ENCODE results near the gene DOHH. TPM values are rescaled to one million over a fixed set of nuclear protein-coding genes. Genes with fewer than 3 reads are reported as not detected.
"Not testable (repeated sequence)": the region's sequence is repeated elsewhere in the genome, so short reads cannot be mapped to it uniquely, and the experiment has no call there.

Gene DOHH
- total and polyA plus RNA-seq, 7 donors, result 7.2 to 22.5 (median 16.9) TPM

DNA sequence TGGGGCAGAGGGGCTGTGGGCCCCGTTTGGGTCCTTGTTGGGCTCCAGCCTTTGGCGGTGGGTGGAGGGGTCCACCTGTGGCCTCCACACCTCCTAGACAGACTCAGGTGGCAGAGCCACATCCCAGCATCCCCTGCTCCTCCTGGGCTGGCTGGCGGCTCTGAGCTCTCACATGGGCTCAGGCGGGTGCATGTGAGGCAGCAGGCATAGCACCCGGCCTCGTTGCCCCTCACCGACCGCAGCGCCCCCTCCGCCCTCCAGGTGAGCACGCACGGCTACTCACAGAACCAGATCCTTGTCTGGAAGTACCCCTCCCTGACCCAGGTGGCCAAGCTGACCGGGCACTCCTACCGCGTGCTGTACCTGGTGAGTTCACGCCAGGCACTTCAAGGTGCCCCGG is 32.6 kb upstream of the DOHH start:
- Histone ChIP-seq H3K27me3 (no peaks in the 10 kb centered on the region), H3K9me3 (no peaks in the 10 kb centered on the region), H3K4me1 (peaks cover 0 to 4% (median 0%) of the 10 kb centered on the region in 4 donors), H3K4me3 (no peak overlapping the region), H3K27ac (no peak overlapping the region), H3K36me3 (peaks cover 27 to 64% (median 45%) of the 10 kb centered on the region in 4 donors)
- intact Hi-C loops (cut with DNase I), result no loop called here
- TF ChIP-seq POLR2AphosphoS5 (IDR thresholded peaks at IDR 0.05), result no peak
- no peak for TF ChIP-seq POLR2A (IDR thresholded peaks at IDR 0.05)
- TF ChIP-seq EP300 (IDR thresholded peaks at IDR 0.05), result no peak
- TF ChIP-seq, protein P1, sequence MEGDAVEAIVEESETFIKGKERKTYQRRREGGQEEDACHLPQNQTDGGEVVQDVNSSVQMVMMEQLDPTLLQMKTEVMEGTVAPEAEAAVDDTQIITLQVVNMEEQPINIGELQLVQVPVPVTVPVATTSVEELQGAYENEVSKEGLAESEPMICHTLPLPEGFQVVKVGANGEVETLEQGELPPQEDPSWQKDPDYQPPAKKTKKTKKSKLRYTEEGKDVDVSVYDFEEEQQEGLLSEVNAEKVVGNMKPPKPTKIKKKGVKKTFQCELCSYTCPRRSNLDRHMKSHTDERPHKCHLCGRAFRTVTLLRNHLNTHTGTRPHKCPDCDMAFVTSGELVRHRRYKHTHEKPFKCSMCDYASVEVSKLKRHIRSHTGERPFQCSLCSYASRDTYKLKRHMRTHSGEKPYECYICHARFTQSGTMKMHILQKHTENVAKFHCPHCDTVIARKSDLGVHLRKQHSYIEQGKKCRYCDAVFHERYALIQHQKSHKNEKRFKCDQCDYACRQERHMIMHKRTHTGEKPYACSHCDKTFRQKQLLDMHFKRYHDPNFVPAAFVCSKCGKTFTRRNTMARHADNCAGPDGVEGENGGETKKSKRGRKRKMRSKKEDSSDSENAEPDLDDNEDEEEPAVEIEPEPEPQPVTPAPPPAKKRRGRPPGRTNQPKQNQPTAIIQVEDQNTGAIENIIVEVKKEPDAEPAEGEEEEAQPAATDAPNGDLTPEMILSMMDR (IDR thresholded peaks at IDR 0.05), result no peak
- DNase-seq, result no peak
- WGBS, 2 donors, result 90 to 96% methylated on average over 17 of the region's 17 CpGs

DNA sequence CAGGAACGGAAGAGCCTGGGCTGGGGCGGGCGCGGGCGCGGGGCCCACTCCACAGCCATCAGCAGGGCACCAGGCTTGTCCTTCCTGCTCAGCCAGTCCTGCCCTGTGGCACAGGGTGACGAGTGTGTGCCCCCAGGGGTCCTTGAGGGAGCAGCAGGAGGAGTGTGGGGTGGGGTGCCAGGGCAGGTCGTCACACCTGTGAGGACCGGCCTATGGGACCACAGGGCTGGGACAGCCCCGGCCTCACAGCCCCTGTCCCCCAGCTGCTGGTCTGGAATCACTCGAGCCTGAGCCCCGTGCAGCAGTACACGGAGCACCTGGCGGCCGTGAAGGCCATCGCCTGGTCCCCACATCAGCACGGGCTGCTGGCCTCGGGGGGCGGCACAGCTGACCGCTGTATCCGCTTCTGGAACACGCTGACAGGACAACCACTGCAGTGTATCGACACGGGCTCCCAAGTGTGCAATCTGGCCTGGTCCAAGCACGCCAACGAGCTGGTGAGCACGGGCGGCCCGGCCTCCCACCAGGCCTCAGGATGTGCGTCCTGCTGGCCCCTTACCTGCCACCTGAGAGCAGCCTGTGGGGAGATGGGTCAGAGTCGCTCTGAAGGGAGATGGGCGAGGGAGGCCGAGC is 31.8 kb upstream of the DOHH start:
- Histone ChIP-seq H3K36me3 (peaks cover 27 to 72% (median 53%) of the 10 kb centered on the region in 4 donors), H3K4me3 (no peak overlapping the region), H3K27me3 (no peaks in the 10 kb centered on the region), H3K27ac (no peak overlapping the region), H3K4me1 (peaks cover 0 to 4% (median 0%) of the 10 kb centered on the region in 4 donors), H3K9me3 (no peaks in the 10 kb centered on the region)
- intact Hi-C loops (cut with DNase I), result no loop called here
- WGBS, 2 donors, result 95 to 96% methylated on average over 33 of the region's 33 CpGs
- TF ChIP-seq EP300 (IDR thresholded peaks at IDR 0.05) (no peak), POLR2AphosphoS5 (IDR thresholded peaks at IDR 0.05) (no peak), POLR2A (IDR thresholded peaks at IDR 0.05) (no peak)
- TF ChIP-seq, protein P1 (IDR thresholded peaks at IDR 0.05), result no peak
- no peak for DNase-seq

DNA sequence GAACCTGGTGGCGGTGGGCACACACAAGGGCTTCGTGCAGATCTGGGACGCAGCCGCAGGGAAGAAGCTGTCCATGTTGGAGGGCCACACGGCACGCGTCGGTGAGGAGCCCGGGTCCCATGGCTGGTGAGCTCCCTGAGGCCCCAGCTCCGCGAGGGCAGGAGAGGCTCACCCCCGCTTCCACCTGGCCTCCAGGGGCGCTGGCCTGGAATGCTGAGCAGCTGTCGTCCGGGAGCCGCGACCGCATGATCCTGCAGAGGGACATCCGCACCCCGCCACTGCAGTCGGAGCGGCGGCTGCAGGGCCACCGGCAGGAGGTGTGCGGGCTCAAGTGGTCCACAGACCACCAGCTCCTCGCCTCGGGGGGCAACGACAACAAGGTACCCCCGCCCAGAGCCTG is 31.2 kb upstream of the DOHH start:
- H3K4me1 ChIP-seq, result no peaks in the 10 kb centered on the region
- H3K9me3 ChIP-seq, result no peaks in the 10 kb centered on the region
- H3K4me3 ChIP-seq, result no peak overlapping the region
- intact Hi-C loops (cut with DNase I), result no loop called here
- DNase-seq, result no peak
- H3K27ac ChIP-seq, result no peak overlapping the region
- peaks cover 27 to 77% (median 58%) of the 10 kb centered on the region in 4 donors for H3K36me3 ChIP-seq
- TF ChIP-seq EP300 (IDR thresholded peaks at IDR 0.05) (no peak), POLR2A (IDR thresholded peaks at IDR 0.05) (no peak), POLR2AphosphoS5 (IDR thresholded peaks at IDR 0.05) (no peak)
- TF ChIP-seq, protein P1 (IDR thresholded peaks at IDR 0.05), result no peak
- H3K27me3 ChIP-seq, result no peaks in the 10 kb centered on the region
- WGBS, 2 donors, result 95 to 96% methylated on average over 29 of the region's 29 CpGs

DNA sequence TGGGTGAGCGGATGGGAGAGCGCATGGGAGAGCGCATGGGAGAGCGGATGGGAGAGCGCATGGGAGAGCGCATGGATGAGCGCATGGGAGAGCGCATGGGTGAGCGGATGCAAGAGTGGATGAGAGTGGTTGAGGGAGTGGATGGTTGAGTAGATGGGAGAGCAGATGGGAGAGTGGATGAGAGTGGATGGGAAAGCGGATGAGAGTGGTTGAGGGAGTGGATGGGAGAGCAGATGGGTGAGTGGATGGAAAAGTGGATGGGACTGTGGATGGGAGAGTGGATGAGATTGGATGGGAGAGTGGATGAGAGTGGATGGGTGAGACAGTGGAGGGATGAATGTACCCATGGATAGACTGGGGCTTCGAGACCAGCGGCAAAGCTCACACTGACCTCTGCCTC is 29.9 kb upstream of the DOHH start:
- WGBS, 2 donors, result 98% methylated on average over 12 of the region's 12 CpGs
- intact Hi-C loops (cut with DNase I), result no loop called here
- H3K9me3 ChIP-seq, result no peaks in the 10 kb centered on the region

DNA sequence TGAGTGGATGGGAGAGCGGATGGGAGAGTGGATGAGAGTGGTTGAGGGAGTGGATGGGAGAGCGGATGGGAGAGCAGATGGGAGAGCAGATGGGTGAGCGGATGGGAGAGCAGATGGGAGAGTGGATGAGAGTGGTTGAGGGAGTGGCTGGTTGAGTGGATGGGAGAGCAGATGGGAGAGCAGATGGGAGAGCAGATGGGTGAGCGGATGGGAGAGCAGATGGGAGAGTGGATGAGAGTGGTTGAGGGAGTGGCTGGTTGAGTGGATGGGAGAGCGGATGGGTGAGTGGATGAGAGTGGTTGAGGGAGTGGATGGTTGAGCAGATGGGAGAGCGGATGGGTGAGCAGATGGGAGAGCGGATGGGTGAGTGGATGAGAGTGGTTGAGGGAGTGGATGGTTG is 28.8 kb upstream of the DOHH start:
- H3K4me1 ChIP-seq; H3K9me3 ChIP-seq; intact Hi-C loops (cut with DNase I); H3K4me3 ChIP-seq; H3K27me3 ChIP-seq; DNase-seq; H3K27ac ChIP-seq: not testable (repeated sequence)
- WGBS, 2 donors, result 98% methylated on average over 7 of the region's 7 CpGs
- H3K36me3 ChIP-seq, result peaks cover 45 to 79% (median 58%) of the 10 kb centered on the region in 4 donors

More for the DNA sequence above, 29.9 kb upstream of the DOHH start:
- DNase-seq, result no peak
- no peak overlapping the region for H3K4me3 ChIP-seq
- H3K36me3 ChIP-seq, result peaks cover 38 to 80% (median 64%) of the 10 kb centered on the region in 4 donors
- TF ChIP-seq, protein P1 (IDR thresholded peaks at IDR 0.05), result no peak
- TF ChIP-seq POLR2A (IDR thresholded peaks at IDR 0.05) (no peak), EP300 (IDR thresholded peaks at IDR 0.05) (no peak)
- H3K27me3 ChIP-seq, result no peaks in the 10 kb centered on the region
- no peak overlapping the region for H3K27ac ChIP-seq
- H3K4me1 ChIP-seq, result no peaks in the 10 kb centered on the region

Measured in sigmoid colon (tissue), 7 donors.